GM12878 (cell line): ENCODE measurements around the gene CACNA2D1. TPM values are rescaled to one million over a fixed set of nuclear protein-coding genes. Genes with fewer than 3 reads are reported as not detected.
A peak's percentile ranks its signal among the peaks of the same experiment; 100 is the strongest.

ENCODE experiments used
- EGR1 ChIP-seq, 2 experiments: IDR thresholded peaks; 1 replicate in 1 of 2; 2 replicates in 1 of 2; pipeline ENCODE4 v1.6.1; 2011 to 2012; ENCODE audit warnings: low read depth in 2 of 2, low read length in 2 of 2, borderline replicate concordance in 1 of 2, mild to moderate bottlenecking in 1 of 2, moderate library complexity in 1 of 2
- EP300 ChIP-seq, 2 experiments: fragments of 150-350 bp in 1 of 2; IDR thresholded peaks; 2 replicates each; pipeline ENCODE4 v1.6.1; 2011 to 2012; ENCODE audit warnings: low read depth in 2 of 2, low read length in 2 of 2, borderline replicate concordance in 1 of 2, improper control_type of control experiment in 1 of 2, inconsistent platforms in 1 of 2; ENCODE audit not compliant: control insufficient read depth in 1 of 2
- FOXK2 ChIP-seq: fragments of 450-650 bp; IDR thresholded peaks from 2 replicates; pipeline ENCODE4 v1.6.1; 2017; ENCODE audit warnings: mild to moderate bottlenecking, moderate library complexity
- IRF4 ChIP-seq: IDR thresholded peaks from 2 replicates; pipeline ENCODE4 v1.6.1; 2011; ENCODE audit warnings: low read depth, low read length
- KAT2A ChIP-seq: conservative IDR thresholded peaks from 2 replicates; pipeline ENCODE4 v1.6.1; 2011; ENCODE audit warnings: low read depth, low read length; ENCODE audit not compliant: control insufficient read depth
- KDM1A ChIP-seq: fragments of 200-600 bp; sonication (generic); IDR thresholded peaks from 2 replicates; pipeline ENCODE4 v1.6.1; 2016; ENCODE audit warnings: borderline replicate concordance
- MEF2A ChIP-seq: IDR thresholded peaks from 2 replicates; pipeline ENCODE4 v1.6.1; 2011; ENCODE audit warnings: low read depth, mild to moderate bottlenecking, low read length, moderate library complexity; ENCODE audit not compliant: insufficient read depth
- MYB ChIP-seq: fragments of 150-350 bp; IDR thresholded peaks from 2 replicates; pipeline ENCODE4 v1.6.1; 2014; ENCODE audit warnings: mild to moderate bottlenecking, low read depth, low read length, borderline replicate concordance
- NFXL1 ChIP-seq: fragments of 450-650 bp; IDR thresholded peaks from 2 replicates; pipeline ENCODE4 v1.6.1; 2017; ENCODE audit warnings: antibody characterized with exemption, mild to moderate bottlenecking, borderline replicate concordance
- NR2C2 ChIP-seq: IDR thresholded peaks from 2 replicates; pipeline ENCODE4 v1.6.1; 2011; ENCODE audit warnings: borderline replicate concordance, low read depth; ENCODE audit not compliant: control insufficient read depth, insufficient read length
- POLR2AphosphoS2 ChIP-seq: IDR thresholded peaks from 2 replicates; pipeline ENCODE4 v1.6.1; 2011; ENCODE audit warnings: low read depth, mild to moderate bottlenecking, low read length, improper control_type of control experiment, moderate library complexity
- RUNX3 ChIP-seq: IDR thresholded peaks from 2 replicates; pipeline ENCODE4 v1.6.1; 2012; ENCODE audit warnings: low read length, inconsistent platforms
- SMAD1 ChIP-seq: fragments of 450-650 bp; IDR thresholded peaks from 2 replicates; pipeline ENCODE4 v1.6.1; 2018; ENCODE audit warnings: mild to moderate bottlenecking, low read depth; ENCODE audit not compliant: partially characterized antibody
- SMC3 ChIP-seq: IDR thresholded peaks from 2 replicates; pipeline ENCODE4 v1.6.1; 2011; ENCODE audit warnings: low read length, improper control_type of control experiment, borderline replicate concordance
- SPI1 ChIP-seq: IDR thresholded peaks from 2 replicates; pipeline ENCODE4 v1.6.1; 2011; ENCODE audit warnings: low read depth, mild to moderate bottlenecking, low read length, moderate library complexity, borderline replicate concordance; ENCODE audit not compliant: insufficient read depth
- SREBF2 ChIP-seq: IDR thresholded peaks from 2 replicates; pipeline ENCODE4 v1.6.1; 2012; ENCODE audit warnings: mild to moderate bottlenecking, low read length
- polyA plus RNA-seq, 11 experiments: library from polyadenylated mRNA; depleted of rRNA in 4 of 11; unstranded in 6 of 11; stranded (reverse) in 5 of 11; fragments of >200 nt; fragmentation: Nextera tagmentation in 4 of 11; fragmentation: Illumina TruSeq in 1 of 11; extraction: Ambion mirVana in 4 of 11; extraction: Trizol in 1 of 11; gene quantifications; 1 replicate in 1 of 11; 2 replicates in 10 of 11; pipeline versions ENCODE4 v1.2.1 to v1.2.3, GENCODE V29; 2011 to 2016; ENCODE audit warnings: inconsistent platforms in 2 of 11, missing spikeins in 2 of 11, low read depth in 1 of 11
- total RNA-seq, 4 experiments: library from RNA; depleted of rRNA in 3 of 4; stranded (reverse); fragments of >200 nt in 3 of 4; fragmentation: Illumina TruSeq in 1 of 4; extraction: Trizol in 1 of 4; gene quantifications; 2 replicates each; pipeline versions ENCODE4 v1.2.1 to v1.2.3, GENCODE V29; 2013 to 2021
- TF ChIP-seq, protein P1 (sequence below): fragments of 450-650 bp; IDR thresholded peaks from 2 replicates; pipeline ENCODE4 v1.6.1; 2016; ENCODE audit warnings: mild to moderate bottlenecking
- TF ChIP-seq, protein P2 (sequence below): fragments of 450-650 bp; IDR thresholded peaks from 2 replicates; pipeline ENCODE4 v1.6.1; 2016; ENCODE audit warnings: mild to moderate bottlenecking, moderate library complexity, borderline replicate concordance
- TF ChIP-seq, protein P3 (sequence below): IDR thresholded peaks from 2 replicates; pipeline ENCODE4 v1.6.1; 2011; ENCODE audit warnings: borderline replicate concordance, low read depth, mild to moderate bottlenecking, moderate library complexity, mixed read lengths, low read length; ENCODE audit not compliant: insufficient read depth; ENCODE audit errors: extremely low read length
- TF ChIP-seq, protein P4 (sequence below): IDR thresholded peaks from 2 replicates; pipeline ENCODE4 v1.6.1; 2011; ENCODE audit warnings: low read depth, low read length, improper control_type of control experiment, borderline replicate concordance
- TF ChIP-seq, protein P5 (sequence below): fragments of 450-650 bp; IDR thresholded peaks from 2 replicates; pipeline ENCODE4 v1.6.1; 2018; ENCODE audit warnings: borderline replicate concordance, mild to moderate bottlenecking; ENCODE audit not compliant: partially characterized antibody

CACNA2D1 gene
- total and polyA plus RNA-seq, 10 of the 15 experiments (the other 5 are each of a cell fraction or from before 2014, with no cell fraction given): 0.14 to 14.8 (median 0.97) TPM

DNA sequence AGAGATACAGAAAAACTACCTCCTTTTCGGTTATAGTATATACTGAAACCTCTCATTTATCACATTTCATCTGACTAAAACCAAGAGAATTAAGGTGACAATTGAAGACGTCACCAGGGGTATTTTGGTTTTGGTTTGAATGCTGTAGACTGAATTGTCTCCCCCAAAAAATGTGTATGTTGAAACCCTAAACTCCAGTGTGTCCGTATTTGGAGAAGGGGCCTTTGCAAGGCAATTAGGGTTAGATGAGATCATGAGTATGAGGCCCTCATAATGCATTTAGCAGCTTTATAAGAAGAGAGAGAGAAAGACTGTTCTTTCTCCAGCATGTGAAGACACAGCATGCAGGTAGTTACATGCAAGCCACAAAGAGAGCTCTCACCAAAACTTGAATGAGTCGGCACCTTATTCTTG lies 59.5 kb downstream of the CACNA2D1 start (continued):
- TF ChIP-seq, protein P1, sequence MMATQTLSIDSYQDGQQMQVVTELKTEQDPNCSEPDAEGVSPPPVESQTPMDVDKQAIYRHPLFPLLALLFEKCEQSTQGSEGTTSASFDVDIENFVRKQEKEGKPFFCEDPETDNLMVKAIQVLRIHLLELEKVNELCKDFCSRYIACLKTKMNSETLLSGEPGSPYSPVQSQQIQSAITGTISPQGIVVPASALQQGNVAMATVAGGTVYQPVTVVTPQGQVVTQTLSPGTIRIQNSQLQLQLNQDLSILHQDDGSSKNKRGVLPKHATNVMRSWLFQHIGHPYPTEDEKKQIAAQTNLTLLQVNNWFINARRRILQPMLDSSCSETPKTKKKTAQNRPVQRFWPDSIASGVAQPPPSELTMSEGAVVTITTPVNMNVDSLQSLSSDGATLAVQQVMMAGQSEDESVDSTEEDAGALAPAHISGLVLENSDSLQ: peak; percentile 47; the same call in 1 of the 2 replicates
- no peak for TF ChIP-seq KDM1A
- TF ChIP-seq, protein P2, sequence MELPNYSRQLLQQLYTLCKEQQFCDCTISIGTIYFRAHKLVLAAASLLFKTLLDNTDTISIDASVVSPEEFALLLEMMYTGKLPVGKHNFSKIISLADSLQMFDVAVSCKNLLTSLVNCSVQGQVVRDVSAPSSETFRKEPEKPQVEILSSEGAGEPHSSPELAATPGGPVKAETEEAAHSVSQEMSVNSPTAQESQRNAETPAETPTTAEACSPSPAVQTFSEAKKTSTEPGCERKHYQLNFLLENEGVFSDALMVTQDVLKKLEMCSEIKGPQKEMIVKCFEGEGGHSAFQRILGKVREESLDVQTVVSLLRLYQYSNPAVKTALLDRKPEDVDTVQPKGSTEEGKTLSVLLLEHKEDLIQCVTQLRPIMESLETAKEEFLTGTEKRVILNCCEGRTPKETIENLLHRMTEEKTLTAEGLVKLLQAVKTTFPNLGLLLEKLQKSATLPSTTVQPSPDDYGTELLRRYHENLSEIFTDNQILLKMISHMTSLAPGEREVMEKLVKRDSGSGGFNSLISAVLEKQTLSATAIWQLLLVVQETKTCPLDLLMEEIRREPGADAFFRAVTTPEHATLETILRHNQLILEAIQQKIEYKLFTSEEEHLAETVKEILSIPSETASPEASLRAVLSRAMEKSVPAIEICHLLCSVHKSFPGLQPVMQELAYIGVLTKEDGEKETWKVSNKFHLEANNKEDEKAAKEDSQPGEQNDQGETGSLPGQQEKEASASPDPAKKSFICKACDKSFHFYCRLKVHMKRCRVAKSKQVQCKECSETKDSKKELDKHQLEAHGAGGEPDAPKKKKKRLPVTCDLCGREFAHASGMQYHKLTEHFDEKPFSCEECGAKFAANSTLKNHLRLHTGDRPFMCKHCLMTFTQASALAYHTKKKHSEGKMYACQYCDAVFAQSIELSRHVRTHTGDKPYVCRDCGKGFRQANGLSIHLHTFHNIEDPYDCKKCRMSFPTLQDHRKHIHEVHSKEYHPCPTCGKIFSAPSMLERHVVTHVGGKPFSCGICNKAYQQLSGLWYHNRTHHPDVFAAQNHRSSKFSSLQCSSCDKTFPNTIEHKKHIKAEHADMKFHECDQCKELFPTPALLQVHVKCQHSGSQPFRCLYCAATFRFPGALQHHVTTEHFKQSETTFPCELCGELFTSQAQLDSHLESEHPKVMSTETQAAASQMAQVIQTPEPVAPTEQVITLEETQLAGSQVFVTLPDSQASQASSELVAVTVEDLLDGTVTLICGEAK: no peak
- no peak for TF ChIP-seq SMC3
- TF ChIP-seq, protein P3, sequence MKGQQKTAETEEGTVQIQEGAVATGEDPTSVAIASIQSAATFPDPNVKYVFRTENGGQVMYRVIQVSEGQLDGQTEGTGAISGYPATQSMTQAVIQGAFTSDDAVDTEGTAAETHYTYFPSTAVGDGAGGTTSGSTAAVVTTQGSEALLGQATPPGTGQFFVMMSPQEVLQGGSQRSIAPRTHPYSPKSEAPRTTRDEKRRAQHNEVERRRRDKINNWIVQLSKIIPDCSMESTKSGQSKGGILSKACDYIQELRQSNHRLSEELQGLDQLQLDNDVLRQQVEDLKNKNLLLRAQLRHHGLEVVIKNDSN: no peak
- TF ChIP-seq, protein P4, sequence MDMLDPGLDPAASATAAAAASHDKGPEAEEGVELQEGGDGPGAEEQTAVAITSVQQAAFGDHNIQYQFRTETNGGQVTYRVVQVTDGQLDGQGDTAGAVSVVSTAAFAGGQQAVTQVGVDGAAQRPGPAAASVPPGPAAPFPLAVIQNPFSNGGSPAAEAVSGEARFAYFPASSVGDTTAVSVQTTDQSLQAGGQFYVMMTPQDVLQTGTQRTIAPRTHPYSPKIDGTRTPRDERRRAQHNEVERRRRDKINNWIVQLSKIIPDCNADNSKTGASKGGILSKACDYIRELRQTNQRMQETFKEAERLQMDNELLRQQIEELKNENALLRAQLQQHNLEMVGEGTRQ: no peak
- no peak for TF ChIP-seq EGR1 (IDR thresholded peaks at IDR 0.05; ENCODE audit: borderline replicate concordance in 1 of 2, low read depth in 2 of 2, low read length in 2 of 2)
- TF ChIP-seq MYB: no peak
- TF ChIP-seq NFXL1: no peak
- no peak for TF ChIP-seq POLR2AphosphoS2
- TF ChIP-seq KAT2A: no peak
- TF ChIP-seq SPI1: no peak
- TF ChIP-seq SMAD1: peak; percentile 67
- peak; percentile 14; the same call in 1 of the 2 replicates for TF ChIP-seq IRF4
- no peak for TF ChIP-seq SREBF2
- TF ChIP-seq MEF2A: no peak
- TF ChIP-seq FOXK2: no peak
- peak; percentile 81 for TF ChIP-seq RUNX3
- TF ChIP-seq NR2C2: no peak
- TF ChIP-seq, protein P5, sequence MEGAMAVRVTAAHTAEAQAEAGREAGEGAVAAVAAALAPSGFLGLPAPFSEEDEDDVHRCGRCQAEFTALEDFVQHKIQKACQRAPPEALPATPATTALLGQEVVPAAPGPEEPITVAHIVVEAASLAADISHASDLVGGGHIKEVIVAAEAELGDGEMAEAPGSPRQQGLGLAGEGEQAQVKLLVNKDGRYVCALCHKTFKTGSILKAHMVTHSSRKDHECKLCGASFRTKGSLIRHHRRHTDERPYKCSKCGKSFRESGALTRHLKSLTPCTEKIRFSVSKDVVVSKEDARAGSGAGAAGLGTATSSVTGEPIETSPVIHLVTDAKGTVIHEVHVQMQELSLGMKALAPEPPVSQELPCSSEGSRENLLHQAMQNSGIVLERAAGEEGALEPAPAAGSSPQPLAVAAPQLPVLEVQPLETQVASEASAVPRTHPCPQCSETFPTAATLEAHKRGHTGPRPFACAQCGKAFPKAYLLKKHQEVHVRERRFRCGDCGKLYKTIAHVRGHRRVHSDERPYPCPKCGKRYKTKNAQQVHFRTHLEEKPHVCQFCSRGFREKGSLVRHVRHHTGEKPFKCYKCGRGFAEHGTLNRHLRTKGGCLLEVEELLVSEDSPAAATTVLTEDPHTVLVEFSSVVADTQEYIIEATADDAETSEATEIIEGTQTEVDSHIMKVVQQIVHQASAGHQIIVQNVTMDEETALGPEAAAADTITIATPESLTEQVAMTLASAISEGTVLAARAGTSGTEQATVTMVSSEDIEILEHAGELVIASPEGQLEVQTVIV: no peak
- peak; percentile 88 to 94 for TF ChIP-seq EP300 (IDR thresholded peaks at IDR 0.05; ENCODE audit: borderline replicate concordance in 1 of 2, control insufficient read depth in 1 of 2, low read depth in 2 of 2, low read length in 2 of 2)
